NCI-H2227 (cell line): ENCODE measurements around the gene HCLS1.

ENCODE experiments used
- DNase-seq: peaks from one replicate; lab custom pipeline; 2025; ENCODE audit not compliant: unreplicated experiment; lab: John Stamatoyannopoulos, UW

Gene HCLS1

GRCh38 chr3:121658716-121659435 lies 1.8 kb downstream of the HCLS1 start:
- no peak for DNase-seq

GRCh38 chr3:121654493-121655385 lies 6.0 kb downstream of the HCLS1 start:
- DNase-seq: no peak

GRCh38 chr3:121651684-121652083 lies 9.0 kb downstream of the HCLS1 start:
- DNase-seq: no peak

GRCh38 chr3:121649645-121650044 lies 11.1 kb downstream of the HCLS1 start:
- no peak for DNase-seq

- no peak for DNase-seq
These were observed 12.3 kb downstream of the HCLS1 start for GRCh38 chr3:121648219-121648958.

- DNase-seq: no peak
These were observed 15.6 kb downstream of the HCLS1 start for GRCh38 chr3:121645054-121645453.

GRCh38 chr3:121642601-121643314 lies 17.9 kb downstream of the HCLS1 start:
- no peak for DNase-seq

- no peak for DNase-seq
These were observed 19.6 kb downstream of the HCLS1 start for GRCh38 chr3:121641127-121641526.

GRCh38 chr3:121637922-121638321 lies 22.8 kb downstream of the HCLS1 start:
- no peak for DNase-seq

GRCh38 chr3:121630355-121630754 lies 30.3 kb downstream of the HCLS1 start:
- no peak for DNase-seq

GRCh38 chr3:121629601-121630000 lies 31.1 kb downstream of the HCLS1 start:
- no peak for DNase-seq

- DNase-seq: no peak
These were observed 33.1 kb downstream of the HCLS1 start for GRCh38 chr3:121627622-121628021.

- DNase-seq: no peak
These were observed 33.5 kb downstream of the HCLS1 start for GRCh38 chr3:121627211-121627610.

GRCh38 chr3:121626495-121626894 lies 34.2 kb downstream of the HCLS1 start:
- no peak for DNase-seq

GRCh38 chr3:121624147-121624899 lies 36.4 kb downstream of the HCLS1 start:
- no peak for DNase-seq

- DNase-seq: no peak
These were observed 39.2 kb downstream of the HCLS1 start for GRCh38 chr3:121621491-121621890.

- DNase-seq: no peak
These were observed 41.0 kb downstream of the HCLS1 start for GRCh38 chr3:121619691-121620090.

GRCh38 chr3:121606106-121606505 lies 54.6 kb downstream of the HCLS1 start:
- no peak for DNase-seq

- no peak for DNase-seq
These were observed 55.9 kb downstream of the HCLS1 start for GRCh38 chr3:121604759-121605158.

GRCh38 chr3:121601212-121601812 lies 59.4 kb downstream of the HCLS1 start:
- no peak for DNase-seq
